Mammary epithelial cell (primary cell): Measurements from ENCODE around the gene MAD1L1.

Source experiments
- EZH2 ChIP-seq: IDR thresholded peaks from 2 replicates; pipeline ENCODE4 v1.6.1; 2012; ENCODE audit warnings: low read length, inconsistent platforms, borderline replicate concordance
- TF ChIP-seq, protein P1 (sequence below), 2 donors: IDR thresholded peaks in 1 of 2; conservative IDR thresholded peaks in 1 of 2; 2 replicates each; pipeline ENCODE4 v1.5.1; 2011 to 2012; ENCODE audit warnings: inconsistent platforms in 2 of 2, low read length in 2 of 2, mild to moderate bottlenecking in 2 of 2, control low read depth in 1 of 2, low read depth in 1 of 2; ENCODE audit not compliant: insufficient read depth in 1 of 2; ENCODE audit errors: extremely low read depth in 1 of 2

DNA sequence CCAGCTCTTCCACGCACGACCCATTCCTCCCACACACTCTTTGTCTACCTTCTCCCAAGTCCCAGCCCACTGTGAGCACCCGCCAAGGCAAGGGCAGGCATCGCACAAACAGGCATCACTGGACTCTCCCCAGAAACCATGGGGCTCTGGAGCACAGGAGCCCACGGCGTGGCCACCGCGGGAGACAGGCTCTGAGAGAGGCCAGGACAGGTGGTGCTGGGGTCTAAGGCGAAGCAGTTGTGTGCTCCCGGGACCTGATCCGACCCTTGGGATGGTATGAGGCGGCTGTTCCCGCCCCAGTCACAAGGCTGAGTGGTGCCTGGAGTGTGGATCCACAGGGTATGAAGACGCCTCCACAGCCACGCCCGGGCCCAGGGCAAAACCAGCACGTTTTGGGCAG lies 156.9 kb downstream of the MAD1L1 start:
- TF ChIP-seq, protein P1, sequence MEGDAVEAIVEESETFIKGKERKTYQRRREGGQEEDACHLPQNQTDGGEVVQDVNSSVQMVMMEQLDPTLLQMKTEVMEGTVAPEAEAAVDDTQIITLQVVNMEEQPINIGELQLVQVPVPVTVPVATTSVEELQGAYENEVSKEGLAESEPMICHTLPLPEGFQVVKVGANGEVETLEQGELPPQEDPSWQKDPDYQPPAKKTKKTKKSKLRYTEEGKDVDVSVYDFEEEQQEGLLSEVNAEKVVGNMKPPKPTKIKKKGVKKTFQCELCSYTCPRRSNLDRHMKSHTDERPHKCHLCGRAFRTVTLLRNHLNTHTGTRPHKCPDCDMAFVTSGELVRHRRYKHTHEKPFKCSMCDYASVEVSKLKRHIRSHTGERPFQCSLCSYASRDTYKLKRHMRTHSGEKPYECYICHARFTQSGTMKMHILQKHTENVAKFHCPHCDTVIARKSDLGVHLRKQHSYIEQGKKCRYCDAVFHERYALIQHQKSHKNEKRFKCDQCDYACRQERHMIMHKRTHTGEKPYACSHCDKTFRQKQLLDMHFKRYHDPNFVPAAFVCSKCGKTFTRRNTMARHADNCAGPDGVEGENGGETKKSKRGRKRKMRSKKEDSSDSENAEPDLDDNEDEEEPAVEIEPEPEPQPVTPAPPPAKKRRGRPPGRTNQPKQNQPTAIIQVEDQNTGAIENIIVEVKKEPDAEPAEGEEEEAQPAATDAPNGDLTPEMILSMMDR (conservative IDR thresholded peaks at IDR 0.05 in 1 of 2, IDR thresholded peaks at IDR 0.05 in 1 of 2; ENCODE audit: extremely low read depth in 1 of 2, insufficient read depth in 1 of 2, low read depth in 1 of 2, low read length in 2 of 2), result no peak
- no peak for TF ChIP-seq EZH2
